Stimulated activated CD4-positive, alpha-beta T cell treated with anti-CD3 and anti-CD28 coated beads, Interleukin-2, amount 100 ng/mL, for 24 hours (primary cell): ENCODE results near the gene PRCC.

ENCODE experiments used
- DNase-seq, 2 donors: peaks; one replicate each; pipeline ENCODE4 v3.0.0-alpha.2; 2020

The PRCC gene

DNA sequence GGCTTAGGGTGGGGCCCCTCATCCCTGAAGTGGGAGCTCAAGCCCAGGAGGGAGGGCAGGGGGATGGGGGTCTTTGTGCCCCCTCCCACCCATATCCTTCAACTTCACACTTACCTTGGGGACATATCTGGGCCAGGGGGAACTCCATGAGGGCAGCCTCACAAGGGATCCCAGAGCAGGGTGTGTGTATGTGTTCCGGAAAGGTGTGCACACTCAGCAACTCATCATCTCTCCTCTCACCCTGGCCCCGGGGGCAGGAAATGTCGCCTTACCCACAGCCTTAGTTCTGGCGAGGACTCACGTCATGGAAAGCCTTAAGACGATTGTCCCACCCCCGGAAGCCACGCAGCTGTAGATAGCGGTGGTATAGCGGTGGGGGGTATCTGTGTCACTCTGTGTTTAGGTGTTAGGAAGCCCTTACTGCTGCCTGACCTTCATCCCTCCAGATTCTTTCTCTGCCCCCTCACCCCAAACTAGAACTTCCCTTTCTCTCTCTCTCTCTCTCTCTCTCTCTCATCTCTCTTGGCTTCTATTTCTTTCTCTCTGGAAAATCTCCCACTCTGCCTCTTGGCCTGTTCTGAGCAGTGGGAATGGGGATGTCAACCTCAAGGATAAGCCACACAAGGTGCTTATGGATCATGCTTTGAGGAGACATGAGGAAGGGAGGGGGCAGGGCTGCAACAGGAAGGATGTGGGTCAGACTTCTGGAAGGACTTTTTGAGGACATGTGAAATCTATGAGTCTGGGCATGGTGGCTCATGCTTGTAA, 49.4 kb downstream of the PRCC start, which contains the start of gene SH2D2A:
Gene SH2D2A, minus strand, starts transcription at position 288 of the 768 bp plus-strand sequence. Its CDS starts 140 bp downstream, at position 148.
- peak; percentile 91 to 94 for DNase-seq

DNA sequence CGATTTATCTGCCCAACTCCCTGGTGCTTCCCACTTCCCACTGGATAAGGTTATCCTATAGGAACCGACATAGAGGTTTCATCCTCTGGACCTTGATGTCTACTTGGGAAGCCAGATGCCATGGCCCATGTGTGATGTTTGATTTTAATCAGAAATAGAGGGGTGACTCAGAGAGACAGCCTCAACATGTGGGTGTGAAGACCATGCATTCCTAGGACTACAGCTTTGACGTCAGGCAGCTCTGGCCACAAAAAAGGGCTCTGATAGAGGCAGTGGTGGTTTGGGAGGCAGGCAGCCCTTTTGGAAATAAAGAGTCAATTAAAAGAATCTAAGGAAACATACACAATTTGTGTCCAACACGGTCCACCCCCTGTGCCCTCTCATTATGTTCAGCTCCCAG, 54.5 kb downstream of the PRCC start:
- DNase-seq, result peak in 1 of 2 donors; percentile 54

DNA sequence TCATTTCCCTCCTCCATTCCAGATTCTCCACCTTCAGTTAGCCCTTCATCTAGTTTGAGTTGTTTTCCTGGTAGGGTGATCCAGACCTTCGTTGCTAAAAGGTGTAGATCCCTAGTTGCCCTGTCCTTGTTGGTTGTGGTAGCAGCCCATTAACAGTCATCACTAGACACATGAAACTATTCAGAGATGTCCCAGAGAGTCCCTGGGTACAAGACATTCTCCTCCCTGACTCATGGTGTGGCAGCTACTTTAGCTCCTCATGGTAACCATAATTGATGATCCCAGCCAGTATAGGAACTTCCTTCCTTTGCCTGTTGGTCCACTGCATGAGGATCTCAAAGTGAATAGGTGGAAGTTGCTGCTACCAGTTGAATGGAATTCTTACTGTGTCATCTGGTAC, 55.3 kb downstream of the PRCC start:
- no peak for DNase-seq

DNA sequence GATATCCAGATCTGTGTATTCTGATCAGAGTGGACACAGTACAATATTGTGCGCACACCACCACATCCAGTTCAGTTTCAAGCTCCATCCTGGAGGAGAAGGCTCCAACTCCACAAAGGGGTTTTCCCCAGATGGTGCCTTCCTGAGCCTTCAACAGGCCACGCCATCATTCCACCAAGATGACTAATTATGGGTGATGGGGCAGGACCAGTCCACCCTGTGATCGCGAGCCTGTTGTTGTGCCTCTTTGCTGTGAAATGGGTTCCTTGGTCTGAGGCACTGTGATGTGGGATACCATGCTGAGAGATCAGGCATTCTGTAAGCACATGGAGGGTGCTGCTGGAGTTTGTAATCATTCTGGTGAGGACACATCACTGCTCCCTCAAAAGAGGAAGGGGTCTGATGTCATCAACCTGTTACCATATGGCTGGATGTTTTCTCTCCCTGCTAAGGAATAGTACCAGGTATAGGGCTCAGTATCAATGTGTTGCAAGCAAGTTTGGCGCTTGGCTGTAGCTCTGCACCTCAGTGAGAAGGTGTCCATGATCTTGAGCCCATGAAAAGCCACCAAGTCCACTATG, 56.0 kb downstream of the PRCC start:
- no peak for DNase-seq

DNA sequence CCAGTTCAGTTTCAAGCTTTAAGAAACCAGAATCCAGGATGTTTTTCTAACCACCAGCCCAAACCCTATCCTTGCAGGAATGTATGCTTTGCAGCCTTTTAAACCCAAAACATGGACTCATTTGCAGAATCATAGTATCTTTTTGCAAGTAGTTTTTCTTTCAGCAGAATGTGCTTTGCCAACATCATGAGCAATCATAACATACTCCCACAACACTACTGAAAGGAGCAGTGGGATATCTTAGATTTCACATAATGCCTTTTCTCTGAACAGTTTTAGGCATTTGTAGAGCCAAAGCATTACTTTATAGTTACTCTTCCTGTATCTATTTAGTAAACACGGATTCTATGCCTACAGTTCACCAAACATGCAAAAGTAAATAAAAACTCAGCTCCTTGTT, 59.3 kb downstream of the PRCC start:
- DNase-seq, result no peak

DNA sequence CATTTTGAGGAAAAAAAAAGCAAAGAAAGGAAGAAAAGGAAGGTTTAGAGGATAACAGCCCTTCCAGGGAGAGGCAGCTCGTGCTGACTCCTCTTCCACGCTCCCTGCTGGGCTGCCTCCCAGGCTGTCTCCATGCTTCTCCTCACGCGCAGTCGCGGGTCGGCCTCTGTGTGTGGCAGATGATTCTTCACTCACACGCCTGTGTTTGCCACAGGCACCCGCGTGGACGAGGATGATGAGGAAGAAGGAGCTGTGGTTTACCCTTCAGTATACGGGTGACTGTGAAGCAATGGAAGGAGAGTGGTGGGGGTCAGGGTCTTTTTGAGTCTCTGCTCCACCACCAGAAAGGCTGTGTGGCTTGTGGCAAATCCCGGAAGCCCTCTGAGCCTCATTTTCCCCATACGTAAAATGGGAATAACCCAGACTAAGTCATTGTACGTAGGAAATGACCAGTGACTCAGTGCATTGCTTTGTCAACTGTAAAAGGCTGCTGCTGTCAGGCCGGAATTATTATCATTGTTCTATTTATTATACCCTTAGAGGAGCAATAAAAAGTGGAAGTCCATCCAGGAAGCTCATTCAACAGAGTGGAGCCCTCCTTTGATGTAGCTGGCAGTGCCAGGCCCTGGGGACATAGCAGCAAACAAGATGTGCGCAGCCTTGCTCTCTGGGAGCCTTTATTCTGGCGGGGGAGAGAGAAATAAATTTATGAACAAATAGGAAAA, 61.2 kb downstream of the PRCC start:
- no peak for DNase-seq

DNA sequence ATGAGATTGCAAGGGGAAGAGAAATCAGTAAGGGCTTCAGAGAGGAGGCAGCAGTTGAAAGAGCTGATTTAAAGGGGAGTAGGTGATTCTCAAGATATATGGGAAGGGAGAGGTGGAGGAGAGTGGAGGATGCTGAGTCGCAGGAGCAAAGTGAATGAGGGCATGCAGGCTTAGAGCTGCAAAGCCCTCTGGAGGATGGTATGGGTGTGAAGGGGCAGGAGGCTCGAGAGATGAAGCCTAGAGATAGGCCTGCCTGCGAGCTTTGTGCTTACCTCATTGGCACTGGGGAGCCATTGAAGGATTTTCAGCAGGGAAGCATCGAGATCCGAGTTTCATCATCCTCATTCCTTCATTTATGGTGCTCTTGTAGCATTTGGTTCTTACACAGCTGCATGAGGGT, 65.1 kb downstream of the PRCC start:
- no peak for DNase-seq

DNA sequence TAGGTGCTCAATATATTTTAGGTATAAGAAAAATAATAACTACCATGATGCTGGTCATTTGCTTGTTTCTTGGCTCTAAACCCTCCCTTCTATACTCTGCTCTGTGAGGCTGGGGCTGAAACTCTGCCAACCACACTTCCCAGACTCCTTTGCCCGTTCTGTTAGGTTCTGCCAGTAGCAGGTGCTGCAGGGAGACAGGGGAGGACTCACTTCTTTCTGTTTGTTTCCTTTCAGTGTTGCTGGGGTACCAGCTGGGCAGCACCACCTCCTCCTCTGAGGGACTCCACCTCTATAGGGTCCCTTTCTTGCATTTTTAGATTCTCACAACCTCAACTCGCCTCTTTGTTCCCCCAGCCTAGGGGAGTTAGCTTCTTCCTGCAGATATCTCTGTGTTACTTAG, 66.3 kb downstream of the PRCC start:
- DNase-seq, result no peak

DNA sequence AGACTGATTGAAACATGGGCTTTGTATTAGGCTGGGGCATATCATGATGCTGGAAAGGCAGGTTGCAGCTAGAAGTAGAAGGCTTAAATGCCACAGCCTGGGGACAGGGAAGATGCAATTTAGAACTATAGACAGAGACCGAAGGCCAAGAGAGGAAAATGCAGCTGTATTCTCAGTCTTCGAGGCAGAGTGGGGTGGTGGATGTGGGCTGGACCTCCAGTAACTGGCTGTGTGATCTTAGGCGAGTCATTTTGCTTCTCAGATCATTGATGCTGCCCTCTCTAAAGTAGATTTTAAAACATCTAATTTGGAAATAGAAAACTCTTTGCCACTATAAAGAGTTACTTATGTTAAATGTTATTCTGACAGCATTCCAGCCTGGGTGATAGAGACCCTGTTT, 67.0 kb downstream of the PRCC start:
- no peak for DNase-seq

DNA sequence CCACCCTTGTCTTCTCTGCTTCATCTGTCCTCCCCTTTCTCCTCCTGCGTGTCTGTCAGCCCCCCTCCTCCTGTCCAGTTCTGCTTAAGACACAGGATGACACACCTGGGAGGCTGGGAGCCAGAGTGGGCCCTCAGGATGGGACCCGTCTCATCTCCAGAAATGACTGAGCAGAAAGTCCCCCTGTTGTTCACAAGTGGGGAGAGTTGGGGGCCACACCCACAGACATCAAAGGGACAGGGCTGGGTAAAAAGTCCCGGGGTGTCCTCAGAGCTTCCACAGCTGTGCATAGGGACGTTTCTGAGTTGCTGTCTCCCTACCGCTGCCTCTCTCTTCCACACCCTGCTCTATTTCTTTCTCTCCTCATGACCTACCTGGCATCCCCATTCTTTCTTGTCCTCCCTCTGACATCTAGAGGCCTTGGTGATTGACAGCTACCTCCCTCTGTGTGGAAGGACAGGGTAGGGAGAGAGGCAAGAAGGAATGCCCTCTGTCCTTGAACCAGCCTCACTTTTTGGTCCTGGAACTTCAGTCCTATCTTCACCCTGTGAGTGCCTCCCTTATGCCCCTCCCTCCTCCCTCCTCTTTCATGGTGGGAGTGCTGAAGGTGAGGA, 68.8 kb downstream of the PRCC start:
- DNase-seq, result peak; percentile 37 to 58

DNA sequence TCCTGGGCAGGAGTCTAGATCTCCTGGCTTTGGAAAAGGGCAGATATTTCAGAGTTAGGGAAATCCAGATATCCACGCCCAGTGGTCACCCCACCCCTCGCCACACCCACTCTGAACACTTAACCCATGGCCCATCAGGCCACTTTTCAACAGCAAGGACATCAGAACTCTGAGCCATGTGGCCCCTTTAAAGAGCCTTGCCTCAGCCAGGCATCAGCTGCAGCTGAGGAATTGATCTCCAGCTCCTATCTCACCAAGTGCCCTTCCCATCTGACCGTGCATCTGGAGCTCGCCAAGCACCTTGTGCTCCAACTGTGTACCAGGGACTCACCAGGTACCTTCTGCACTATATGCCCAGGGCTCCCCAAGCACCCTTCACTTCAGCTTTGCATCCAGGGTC, 69.6 kb downstream of the PRCC start:
- DNase-seq, result no peak

DNA sequence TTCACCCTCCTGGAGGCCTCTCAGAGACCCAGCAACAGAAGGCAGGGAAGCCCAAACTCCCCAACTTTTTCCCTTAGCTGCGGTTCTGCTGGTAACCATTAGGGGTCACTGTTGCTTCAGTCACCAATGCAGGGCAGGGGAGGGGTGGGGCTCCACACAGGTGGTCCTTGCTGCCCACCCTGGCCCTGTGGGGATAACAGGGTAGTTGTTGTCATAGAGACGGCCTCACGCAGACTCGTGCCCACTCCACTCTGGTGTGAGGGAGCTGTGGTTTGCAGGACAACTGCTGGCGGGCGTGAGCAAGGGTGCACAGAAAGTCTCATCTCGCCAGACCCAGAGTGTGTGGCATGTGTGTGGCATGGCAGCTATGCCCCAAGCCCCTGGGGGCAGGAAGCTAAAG, 71.6 kb downstream of the PRCC start:
- DNase-seq, result peak; percentile 48 to 53

DNA sequence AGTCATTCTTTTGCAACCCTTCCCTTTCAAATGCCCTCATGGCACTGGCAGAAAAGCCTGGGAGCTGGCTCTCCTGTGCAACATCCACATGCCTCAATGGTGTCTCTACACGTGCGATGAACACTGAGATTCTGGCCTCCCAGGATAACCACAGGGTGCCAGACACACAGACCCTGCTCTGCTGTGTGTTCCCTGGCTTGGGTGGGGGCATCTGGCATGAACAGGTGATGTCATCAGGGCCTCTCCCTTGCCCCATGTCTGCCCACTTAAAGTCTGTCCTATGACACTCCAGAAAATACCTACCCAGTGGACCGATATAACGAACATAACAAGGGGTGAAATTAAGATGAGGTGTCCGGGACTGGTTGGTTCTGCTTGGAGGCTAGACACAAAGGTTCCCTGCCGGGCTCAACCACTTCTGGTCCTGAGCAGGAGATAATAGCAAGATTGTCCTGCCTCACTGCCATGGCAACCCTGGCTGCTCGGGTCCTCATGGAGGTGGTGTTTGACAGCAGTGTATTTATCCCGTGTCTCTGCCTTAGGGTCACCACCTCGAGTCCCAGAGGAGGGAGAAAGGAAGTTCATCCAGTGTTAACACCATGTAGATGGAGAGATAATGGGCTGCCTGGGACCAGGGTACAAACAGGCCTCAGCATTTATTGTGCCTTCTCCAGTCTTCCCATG, 72.2 kb downstream of the PRCC start:
- no peak for DNase-seq

DNA sequence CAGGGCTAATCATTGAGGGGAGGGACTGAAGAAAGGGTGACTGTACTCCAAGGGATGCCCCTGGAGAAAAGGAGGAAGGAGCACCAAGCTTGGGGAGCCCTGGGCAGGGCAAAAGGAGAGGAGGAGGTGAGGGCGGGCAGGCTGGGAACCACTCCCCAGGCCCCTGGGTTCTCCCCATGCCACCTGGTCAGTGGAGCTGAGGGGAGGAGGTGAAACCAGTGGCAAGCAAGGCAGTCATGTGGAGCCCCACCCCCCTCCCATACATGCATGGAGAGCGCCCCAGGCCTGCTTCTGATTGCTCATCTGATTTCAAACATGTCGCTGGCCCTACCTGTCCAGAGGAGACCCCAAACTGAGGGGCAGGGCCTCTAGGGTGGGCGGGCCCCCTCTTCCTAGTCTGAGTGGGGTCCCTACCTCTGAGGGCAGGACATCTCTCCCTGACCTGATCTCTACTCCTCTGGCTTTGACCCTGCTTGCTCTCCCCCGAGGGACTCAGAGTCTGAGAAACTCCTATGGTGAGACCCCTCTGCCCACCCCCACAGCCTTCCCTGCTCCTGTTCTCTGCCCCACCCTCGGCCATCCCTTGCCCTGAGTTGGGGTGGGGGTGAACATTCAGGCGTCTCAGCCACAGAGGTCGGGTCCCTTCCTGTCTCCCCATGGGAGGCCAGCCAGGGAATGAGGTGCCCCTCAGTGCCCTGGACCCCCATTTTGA, 73.0 kb downstream of the PRCC start:
- no peak for DNase-seq

DNA sequence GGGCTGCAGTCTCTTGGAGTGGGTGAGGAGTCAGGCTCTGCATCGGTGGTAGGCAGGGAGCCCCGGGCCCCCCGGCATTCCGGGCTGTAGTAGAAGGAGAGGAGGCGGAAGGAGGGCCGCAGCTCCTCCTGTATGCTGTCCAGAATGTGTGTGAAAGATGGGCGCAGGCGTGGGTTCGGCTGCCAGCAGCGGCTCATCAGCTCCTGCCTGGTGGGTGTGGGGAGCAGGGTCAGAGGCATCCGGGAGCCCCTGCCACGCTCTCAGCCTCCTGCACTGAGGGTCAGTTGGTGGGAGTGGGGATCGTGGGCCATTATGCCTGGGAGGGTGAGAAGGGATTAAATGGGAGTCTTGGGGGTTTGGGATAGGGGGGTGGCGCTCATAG, 73.6 kb downstream of the PRCC start:
- DNase-seq, result no peak

DNA sequence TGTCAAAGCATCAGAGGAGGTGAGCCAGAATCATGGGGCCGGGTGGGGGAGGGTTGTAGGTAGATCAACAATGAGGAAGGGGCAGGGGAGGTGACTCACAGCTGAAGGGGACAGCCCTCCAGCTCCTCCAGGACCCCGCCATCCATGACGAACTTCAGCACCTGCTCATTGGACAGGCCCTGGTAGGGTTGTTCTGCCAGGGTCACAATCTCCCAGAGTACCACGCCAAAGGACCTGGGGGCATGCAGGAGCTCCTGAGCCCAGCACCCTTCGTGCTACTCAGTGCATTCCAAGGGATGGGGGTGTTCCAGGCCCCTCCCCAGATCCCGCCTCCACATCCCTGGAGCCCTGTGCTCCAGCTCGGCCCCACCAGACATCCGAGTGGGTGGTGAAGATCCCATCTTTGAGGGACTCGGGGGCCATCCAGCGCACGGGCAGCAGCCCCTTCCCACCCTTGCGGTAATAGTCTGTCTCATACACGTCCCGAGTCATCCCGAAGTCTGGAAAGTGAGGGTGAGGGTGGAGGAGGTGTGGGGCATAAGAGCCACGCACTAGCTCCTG, 74.0 kb downstream of the PRCC start:
- no peak for DNase-seq

DNA sequence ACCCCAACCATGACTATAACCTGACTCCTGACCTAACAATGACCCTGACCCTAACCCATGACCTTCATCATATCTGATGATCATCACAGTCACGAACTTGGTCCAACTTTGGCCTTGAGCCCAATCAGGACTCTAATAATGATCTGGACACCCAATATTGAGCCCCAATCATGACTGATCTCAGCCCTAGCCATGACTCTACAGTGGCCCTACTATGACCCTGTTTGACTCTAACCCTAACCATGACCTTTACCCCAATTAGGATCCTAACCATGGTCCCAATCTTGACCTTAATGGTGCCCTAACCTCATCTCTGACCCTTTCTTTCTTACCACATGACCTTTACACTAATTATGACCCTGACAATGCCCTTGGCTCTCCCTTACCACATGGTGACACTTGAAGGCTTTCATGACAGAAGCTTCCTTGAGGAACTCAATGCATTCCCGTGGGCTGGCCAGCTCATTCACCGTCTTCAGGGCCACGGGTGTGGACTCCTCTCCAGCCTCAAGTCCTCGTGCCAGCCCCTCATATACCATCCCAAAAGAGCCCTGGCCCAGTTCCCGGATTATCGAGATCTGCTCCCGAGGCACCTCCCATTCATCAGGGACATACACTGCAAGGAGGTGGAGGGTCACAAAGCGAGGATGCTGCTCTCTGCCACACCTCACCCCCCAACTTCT, 75.4 kb downstream of the PRCC start:
- DNase-seq, result no peak

DNA sequence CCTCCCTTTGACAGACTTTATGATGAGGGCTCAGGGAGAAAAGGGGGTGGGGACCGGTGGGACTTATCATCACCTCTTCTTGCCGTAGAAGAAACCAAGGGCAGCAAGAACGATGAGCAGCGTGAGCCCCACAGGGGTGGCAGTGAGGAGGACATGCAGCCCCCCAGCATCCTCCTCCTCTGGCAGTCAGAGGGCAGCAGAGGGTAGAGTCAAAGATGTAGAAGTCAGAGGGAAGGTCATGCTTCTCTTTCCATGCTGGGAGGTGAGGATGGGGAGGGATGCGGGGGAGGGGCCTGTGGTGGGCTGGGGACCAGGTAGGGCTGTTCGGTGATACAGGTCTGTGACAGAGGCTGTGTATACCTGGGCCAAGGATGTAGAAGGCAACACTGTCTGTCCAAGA, 76.8 kb downstream of the PRCC start:
- no peak for DNase-seq

DNA sequence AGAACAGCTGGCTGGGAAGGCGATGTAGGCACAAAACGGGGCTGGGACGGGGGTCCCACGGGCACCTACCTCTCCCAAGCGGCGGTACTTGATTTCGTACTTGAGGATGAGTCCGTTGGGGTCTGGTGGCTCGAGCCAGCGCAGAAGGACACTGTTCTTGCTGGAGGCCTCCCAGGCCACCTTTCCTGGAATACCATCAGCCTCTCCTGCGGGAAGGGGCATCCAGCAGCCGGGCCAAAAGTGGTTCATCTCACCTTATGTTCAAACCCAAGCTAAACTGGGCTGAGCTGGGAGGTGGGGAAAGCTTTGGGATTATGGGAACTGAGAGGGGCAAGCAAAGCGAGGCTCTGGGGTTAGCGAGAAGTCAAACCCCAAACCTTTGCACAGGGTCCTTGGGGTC, 77.3 kb downstream of the PRCC start:
- DNase-seq, result no peak

DNA sequence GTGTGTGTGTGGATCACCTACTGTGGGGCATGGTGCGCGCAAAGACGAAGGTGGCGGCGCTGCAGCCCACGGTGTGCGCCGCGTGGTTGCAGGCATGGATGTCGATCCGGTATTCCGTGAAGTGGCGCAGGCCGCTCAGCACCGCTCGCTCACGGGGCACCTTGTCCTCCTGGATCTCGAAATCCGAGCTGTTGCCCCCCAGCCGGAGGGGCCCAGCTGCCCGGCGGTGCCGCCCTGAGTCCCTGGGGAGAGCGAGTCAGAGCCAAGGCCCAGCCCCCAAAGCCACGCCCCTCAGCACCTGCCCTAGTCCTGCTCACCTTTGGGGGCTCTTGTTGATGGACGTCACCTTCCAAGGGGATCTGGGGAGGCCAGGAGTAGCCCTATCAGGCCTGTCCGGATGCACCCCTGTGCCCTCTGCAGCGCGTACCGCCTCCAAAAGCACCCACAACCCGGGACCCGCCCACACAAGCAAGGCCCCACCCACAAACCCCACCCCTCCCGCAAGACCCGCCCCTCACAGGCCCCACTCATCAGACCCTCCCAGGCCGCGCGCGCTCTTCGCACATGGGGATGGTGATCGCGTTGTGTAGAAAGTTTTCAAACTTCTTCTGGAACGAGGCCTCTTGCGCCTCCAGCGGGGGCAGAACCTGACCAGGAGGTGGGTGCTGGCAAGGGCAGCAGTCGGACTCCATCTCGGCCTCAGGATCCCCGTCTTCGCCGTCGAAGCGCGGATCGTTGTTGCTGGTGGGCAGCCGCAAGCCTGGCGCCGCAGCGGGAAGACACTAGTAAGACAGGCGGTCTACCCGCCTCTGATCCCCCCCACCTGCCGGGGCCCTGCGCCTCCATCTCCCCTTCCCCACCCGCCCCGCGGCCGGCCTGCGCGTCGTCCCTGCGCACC, 78.0 kb downstream of the PRCC start:
- peak; percentile 30 to 40 for DNase-seq
